T-helper 2 cell treated with Interferon-gamma antibody and Interleukin-4, amounts not matched to agents 100 ng/mL and 5 ng/mL, for 36 hours (primary cell): ENCODE data around the gene CD38. TPM values are rescaled to one million over a fixed set of nuclear protein-coding genes. Genes with fewer than 3 reads are reported as not detected.

Experiments used
- intact Hi-C: fragments of 100-400 bp; cut with micrococcal nuclease; formaldehyde crosslinking; loops from one replicate; pipeline ENCODE4 v1.15.1; 2023
- total RNA-seq: library from RNA; stranded (reverse); gene quantifications from 2 replicates; pipeline ENCODE4 v1.2.3, GENCODE V29; 2022

Gene CD38
- total RNA-seq, 1 donor from 2014 or later, result 178 TPM

- intact Hi-C loops, result no loop called here
Measured at GRCh38 chr4:15891312-15891711, 113.2 kb downstream of the CD38 start.

GRCh38 chr4:15893962-15894361, 115.8 kb downstream of the CD38 start:
- intact Hi-C loops, result no loop called here

- intact Hi-C loops, result no loop called here
Measured at GRCh38 chr4:15894393-15894792, 116.3 kb downstream of the CD38 start.

GRCh38 chr4:15894921-15895916, 117.1 kb downstream of the CD38 start:
- intact Hi-C loops, result no loop called here

DNA sequence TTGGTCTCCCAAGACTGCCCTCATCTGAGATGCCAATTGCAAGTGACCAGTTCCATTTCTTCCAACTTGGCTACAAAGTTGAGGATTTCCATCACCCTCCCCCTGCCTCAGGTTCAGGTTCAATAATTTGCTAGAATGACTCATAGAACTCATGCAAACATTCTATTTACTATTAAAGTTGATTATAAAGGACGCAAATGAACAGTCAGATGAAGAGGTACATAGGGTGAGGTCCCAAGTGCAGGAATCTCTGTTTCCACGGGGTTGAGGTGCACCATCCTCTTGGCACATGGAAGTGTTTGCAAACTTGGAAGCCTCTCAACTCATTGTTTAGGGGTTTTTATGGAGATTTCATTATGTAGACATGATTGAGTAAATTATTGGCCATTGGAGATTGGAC, 119.4 kb downstream of the CD38 start:
- intact Hi-C loops, result no loop called here

GRCh38 chr4:15898902-15899301, 120.8 kb downstream of the CD38 start:
- intact Hi-C loops, result no loop called here

DNA sequence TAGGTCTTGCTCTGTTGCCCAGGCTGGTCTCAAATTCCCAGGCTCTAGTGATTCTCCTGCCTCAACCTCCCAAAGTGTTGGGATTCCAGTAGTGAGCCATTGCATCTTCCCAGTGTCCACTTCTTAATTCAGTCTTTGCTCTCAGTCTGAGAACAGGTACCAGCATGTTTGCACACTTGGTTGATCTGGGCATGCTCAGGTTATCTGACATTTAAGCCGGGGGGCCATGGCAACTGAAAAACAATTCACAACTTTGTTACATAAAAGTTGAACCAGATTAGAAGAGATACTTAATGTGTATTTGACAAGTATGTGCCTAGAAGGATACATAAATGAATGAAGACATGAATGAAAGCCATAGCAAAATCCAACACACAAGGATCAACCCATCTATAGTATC, 121.4 kb downstream of the CD38 start:
- intact Hi-C loops, result no loop called here

DNA sequence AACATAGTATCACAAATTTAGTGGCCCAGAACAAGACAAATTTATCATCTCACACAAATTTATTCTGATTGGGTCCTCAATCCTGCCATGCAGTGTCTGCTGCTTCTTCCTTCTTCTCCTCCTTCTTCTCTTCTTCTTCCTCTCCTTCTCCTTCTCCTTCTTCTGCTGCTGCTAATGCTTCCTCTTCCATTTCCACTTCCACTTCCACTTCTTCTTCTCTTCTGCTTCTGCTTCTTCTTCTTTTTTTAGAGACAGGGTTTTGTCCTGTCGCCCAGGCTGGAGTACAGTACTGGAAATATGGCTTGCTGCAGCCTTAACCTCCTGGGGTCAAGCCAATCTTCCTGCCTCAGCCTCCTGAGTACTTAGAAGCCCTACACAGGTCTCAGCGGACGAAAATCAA, 122.9 kb downstream of the CD38 start:
- intact Hi-C loops, result no loop called here

- intact Hi-C loops, result no loop called here
Measured at GRCh38 chr4:15901998-15902397, 123.9 kb downstream of the CD38 start.

DNA sequence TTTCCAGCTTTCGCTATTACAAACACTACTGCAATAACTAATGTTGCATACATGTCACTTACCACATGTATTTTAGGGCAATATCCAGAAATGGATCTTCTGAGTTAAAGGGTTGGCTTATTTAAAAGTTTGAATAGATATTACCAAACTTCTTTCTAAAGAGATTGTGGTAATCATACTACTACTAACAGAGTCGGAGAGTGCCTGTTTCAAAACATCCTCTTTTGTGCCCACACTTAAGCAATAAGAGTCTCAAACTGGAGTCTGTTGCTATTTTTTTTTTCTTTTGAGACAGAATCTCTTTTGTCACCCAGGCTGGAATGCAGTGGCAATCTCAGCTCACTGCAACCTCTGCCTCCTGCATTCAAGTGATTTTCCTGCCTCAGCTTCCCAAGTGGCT, 124.6 kb downstream of the CD38 start:
- intact Hi-C loops, result no loop called here

Other genes with a start within 250 kb of the CD38 start
- 34.8 and 37.3 TPM in 2 replicates for gene FBXL5, start 123.0 kb upstream of the CD38 start, total RNA-seq
- gene FAM200B, start 96.5 kb upstream of the CD38 start, total RNA-seq, result 10.7 and 11.0 TPM in 2 replicates
- 1.5 and 2.0 TPM in 2 replicates for gene BST1, start 75.3 kb upstream of the CD38 start, total RNA-seq
- gene FGFBP1, start 160.4 kb downstream of the CD38 start, total RNA-seq, result not detected in 2 replicates
- gene FGFBP2, start 184.8 kb downstream of the CD38 start, total RNA-seq, result 0.36 and 1.1 TPM in 2 replicates